HFF-Myc (cell line): Measurements from ENCODE around the gene OR51G2.

ENCODE experiments used
- DNase-seq: peaks from one replicate; pipeline ENCODE4 v3.0.0-alpha.2; 2011; ENCODE audit warnings: low read depth; ENCODE audit errors: extremely low read depth
- H3K4me3 ChIP-seq: replicated peaks from 2 replicates; pipeline ENCODE4 v1.5.1; 2011; ENCODE audit warnings: low read depth, mild to moderate bottlenecking, control low read depth, low read length
- TF ChIP-seq, protein P1 (sequence below): IDR thresholded peaks from 2 replicates; pipeline ENCODE4 v1.5.1; 2012; ENCODE audit warnings: mild to moderate bottlenecking, low read depth, low read length, control low read depth; ENCODE audit errors: missing control alignments

OR51G2 gene

DNA sequence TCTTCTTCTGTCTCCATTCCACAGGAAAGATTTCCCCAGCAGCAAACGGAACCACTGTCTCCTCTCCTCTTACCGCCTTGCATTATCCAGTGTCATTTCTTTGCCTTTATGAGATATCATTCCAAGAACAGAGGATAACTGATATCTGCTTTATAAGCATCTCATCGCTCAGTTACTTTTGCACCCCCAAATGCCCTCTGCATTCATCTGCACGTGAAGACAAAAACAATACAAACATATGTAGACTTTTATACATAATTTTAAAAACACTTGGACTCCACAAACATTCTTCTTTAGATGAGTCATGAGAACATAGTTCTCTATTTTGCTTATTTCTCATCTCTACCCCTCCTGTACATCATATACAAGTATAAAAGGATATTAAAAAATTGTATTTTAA is 38.0 kb downstream of the OR51G2 start:
- no peak for DNase-seq
- no peak overlapping the region for H3K4me3 ChIP-seq
- TF ChIP-seq, protein P1, sequence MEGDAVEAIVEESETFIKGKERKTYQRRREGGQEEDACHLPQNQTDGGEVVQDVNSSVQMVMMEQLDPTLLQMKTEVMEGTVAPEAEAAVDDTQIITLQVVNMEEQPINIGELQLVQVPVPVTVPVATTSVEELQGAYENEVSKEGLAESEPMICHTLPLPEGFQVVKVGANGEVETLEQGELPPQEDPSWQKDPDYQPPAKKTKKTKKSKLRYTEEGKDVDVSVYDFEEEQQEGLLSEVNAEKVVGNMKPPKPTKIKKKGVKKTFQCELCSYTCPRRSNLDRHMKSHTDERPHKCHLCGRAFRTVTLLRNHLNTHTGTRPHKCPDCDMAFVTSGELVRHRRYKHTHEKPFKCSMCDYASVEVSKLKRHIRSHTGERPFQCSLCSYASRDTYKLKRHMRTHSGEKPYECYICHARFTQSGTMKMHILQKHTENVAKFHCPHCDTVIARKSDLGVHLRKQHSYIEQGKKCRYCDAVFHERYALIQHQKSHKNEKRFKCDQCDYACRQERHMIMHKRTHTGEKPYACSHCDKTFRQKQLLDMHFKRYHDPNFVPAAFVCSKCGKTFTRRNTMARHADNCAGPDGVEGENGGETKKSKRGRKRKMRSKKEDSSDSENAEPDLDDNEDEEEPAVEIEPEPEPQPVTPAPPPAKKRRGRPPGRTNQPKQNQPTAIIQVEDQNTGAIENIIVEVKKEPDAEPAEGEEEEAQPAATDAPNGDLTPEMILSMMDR, result no peak

DNA sequence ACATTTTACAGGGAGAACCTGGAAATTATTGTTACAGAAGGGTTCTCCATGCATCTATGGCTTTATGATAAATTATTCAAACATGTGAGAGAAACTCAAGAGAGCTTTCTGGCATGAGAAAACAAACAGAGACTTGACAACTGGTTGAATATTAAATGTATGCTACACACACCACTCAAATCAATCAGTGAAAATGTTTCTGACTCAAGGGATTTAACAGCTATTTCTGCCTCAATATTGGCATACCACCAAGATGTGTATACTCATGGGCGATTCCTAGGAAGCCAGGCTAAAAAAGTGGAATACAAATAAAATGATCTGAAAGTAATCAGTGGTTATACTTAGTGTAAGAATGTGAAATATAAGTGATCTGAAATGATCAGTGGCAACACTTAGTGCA is 53.3 kb downstream of the OR51G2 start:
- TF ChIP-seq, protein P1, result no peak
- no peak overlapping the region for H3K4me3 ChIP-seq
- DNase-seq, result no peak

GRCh38 chr11:4863876-4864275 is 55.3 kb downstream of the OR51G2 start:
- H3K4me3 ChIP-seq, result no peak overlapping the region
- no peak for DNase-seq
- TF ChIP-seq, protein P1, result no peak
